Ureter (tissue), 1 donor: Measurements from ENCODE around the gene SORCS3. TPM values are rescaled to one million over a fixed set of nuclear protein-coding genes. Genes with fewer than 3 reads are reported as not detected.

ENCODE experiments used
- DNase-seq: peaks from one replicate; pipeline ENCODE4 v3.0.0-alpha.2; 2020; ENCODE audit warnings: low spot score
- total RNA-seq: library from RNA; stranded (reverse); gene quantifications from one replicate; pipeline ENCODE4 v1.2.4, GENCODE V29; 2023
- donor health status: DM: yes; HTN: yes; CAD: no.

Gene SORCS3
- total RNA-seq, 1 donor from 2014 or later, result not detected

DNA sequence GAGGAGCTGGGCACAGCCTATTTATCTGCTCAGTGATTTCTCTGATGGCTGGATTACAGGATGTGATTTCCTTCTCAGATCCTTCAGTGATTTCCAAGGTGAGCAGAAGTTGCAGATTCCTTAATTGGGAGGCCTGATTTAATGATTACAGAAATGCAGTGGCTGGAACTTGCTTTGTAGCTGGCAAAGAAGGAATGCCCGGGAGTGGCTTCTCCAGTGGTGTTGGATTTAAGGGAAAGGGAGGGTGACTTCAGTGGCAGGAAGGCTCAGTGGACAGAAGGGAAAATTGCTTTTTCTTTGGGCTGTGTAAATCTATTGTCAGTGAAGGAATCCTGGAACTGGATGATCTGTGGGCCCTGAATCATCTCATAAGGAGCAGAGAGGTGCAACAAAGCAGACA lies 5.1 kb downstream of the SORCS3 start:
- no peak for DNase-seq

DNA sequence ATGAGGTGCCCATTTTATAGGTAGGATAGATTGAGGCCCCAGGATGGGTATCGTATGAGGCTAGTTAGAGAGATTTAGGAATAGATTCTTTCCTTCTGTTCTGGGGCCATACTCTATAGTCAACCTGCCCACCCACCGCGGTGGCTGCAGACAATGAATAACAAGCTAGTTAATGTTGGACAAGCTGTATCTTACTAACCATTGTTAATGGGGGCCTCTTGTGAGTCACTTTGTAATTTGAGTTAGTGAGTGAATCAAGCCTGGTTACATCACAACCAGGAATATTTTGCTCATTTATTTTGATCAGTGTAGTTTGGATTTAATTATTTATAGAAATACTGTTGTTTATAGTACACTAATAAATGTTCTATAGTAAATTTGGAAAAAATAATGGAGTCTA lies 7.3 kb downstream of the SORCS3 start:
- DNase-seq, result no peak

GRCh38 chr10:104650072-104650471 lies 9.0 kb downstream of the SORCS3 start:
- DNase-seq, result no peak

- no peak for DNase-seq
These were observed 9.7 kb downstream of the SORCS3 start for GRCh38 chr10:104650635-104651331.

GRCh38 chr10:104657036-104657435 lies 15.9 kb downstream of the SORCS3 start:
- no peak for DNase-seq

DNA sequence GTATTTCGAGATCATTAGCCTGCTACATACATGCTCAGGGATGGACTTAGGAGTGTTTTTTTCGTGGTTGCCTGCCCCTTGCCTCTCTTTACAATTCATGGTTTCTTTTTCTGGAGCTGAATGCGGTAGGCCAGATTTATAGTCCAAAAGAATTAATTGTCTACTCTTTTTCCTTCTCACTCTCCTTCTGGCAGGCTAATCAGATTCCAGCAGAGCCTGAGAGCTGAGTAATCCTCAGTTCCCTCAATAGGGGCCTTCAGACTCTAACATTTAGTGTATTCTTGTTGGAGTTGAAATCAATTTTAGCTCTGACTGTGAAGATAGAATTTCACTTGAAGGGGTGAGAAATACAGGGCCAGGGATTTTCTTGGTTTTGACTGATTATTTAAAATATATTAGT lies 16.4 kb downstream of the SORCS3 start:
- no peak for DNase-seq

DNA sequence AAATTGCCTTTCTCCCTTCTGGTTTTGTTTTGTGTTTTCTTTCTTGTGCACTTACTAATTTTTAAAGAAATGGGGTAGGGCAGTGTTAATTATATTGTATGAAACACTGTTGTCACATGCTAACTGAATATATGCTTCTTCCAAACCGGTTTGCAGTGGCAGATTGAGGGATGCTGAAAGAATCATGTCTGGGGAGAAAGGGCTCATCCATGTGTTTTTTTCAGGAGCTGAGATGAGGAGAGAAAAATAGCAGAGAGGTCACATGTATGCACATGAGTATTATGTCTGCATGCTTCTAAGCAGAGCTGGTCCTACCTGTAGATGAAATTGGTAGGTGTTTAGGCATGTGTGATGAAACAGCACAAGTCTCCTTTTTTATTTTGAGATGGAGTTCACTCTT lies 17.0 kb downstream of the SORCS3 start:
- DNase-seq, result no peak

GRCh38 chr10:104659809-104660208 lies 18.7 kb downstream of the SORCS3 start:
- no peak for DNase-seq

- no peak for DNase-seq
These were observed 22.0 kb downstream of the SORCS3 start for GRCh38 chr10:104663076-104663475.

- DNase-seq, result no peak
These were observed 22.5 kb downstream of the SORCS3 start for GRCh38 chr10:104663563-104663962.

DNA sequence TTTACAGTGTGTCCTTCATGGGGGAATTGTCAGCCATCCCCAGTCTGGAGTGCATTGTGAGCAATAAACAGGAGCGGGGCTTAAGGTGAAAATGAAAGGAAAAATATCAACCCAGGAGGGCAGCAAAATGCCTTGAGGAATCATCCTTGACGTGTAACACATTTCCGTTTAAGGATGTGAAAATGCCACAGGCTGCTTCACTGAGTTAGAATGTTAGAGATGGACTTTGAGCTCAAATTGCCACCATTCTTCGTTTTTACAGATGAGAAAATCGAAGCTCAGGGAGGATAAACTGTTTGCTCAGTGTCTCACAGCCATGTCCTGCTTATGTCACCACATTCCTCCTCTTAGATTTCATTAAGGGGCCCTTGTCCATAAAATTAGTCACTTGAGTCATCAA lies 23.1 kb downstream of the SORCS3 start:
- DNase-seq, result no peak

DNA sequence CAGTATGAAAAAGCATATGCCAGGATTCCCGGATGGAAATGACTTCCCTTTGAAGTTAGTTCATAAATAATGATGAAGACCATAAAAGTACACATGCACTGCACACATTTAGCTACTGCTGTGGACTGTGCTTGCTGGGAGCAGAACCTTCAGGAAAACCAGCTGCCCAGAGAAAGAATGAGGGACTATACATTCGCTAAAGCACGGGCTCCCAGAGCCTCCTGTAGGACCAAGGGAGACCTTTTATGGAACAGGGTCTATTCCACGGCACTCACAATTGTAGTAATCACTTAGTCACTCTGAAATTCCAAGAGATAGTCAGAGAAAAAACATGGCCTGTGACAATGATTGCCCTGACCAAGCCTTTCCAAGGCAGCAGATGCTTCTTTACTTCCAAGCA lies 24.1 kb downstream of the SORCS3 start:
- no peak for DNase-seq

DNA sequence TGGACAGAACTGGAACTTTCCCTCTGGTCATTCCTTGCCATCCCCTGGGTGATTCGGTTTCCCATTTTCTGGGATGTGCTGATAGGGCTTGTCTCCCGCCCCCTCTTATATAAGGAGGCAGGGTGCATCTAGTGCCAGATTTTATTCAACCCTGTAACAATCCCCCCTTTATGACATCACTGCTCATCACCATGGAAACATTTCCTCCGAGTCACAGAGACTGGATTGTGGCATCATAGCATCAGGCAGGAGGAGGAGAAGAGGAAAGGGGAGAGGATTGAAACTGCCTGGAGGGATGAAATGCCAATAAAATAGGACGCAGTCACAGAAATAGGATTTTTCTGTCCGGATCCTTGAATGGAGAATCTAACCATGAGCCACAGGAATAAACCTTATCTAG lies 25.0 kb downstream of the SORCS3 start:
- no peak for DNase-seq

DNA sequence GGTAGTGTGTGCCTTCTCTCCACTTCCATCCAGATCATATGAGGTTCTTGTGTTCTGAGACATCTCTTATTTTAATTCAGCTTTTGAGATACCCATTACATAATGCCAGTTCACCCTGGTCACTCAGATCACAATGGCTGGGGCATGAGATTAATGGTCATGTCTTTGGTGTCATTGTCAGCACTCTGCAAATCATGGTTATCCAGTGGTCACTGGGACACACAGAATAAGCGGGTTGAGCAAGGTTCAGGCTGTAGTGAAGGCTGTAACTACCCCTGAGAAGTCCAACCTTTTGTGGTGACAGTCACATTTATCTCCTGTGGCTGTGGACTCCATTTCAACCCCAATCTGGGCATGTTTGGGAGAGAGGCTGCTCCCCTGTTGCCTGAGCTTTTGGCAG lies 35.8 kb downstream of the SORCS3 start:
- no peak for DNase-seq

DNA sequence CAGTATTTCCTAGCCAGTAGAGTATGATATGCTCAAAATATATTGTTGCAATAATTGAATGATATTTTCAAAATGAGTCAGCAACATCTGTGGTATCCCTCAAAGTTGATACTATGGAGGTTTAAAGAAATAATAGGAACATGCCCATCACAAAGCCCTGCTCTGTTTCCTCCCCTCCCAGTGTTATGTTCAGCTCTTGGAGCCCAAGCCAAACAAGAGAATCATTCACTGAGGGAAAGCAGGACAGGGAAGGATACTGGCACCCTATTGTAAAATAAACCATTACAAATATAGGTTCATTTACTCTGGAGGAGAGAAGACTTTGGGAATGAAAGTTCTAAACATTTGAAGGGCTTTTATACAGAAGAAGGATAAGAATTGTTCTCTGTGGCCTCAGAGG lies 37.6 kb downstream of the SORCS3 start:
- no peak for DNase-seq

DNA sequence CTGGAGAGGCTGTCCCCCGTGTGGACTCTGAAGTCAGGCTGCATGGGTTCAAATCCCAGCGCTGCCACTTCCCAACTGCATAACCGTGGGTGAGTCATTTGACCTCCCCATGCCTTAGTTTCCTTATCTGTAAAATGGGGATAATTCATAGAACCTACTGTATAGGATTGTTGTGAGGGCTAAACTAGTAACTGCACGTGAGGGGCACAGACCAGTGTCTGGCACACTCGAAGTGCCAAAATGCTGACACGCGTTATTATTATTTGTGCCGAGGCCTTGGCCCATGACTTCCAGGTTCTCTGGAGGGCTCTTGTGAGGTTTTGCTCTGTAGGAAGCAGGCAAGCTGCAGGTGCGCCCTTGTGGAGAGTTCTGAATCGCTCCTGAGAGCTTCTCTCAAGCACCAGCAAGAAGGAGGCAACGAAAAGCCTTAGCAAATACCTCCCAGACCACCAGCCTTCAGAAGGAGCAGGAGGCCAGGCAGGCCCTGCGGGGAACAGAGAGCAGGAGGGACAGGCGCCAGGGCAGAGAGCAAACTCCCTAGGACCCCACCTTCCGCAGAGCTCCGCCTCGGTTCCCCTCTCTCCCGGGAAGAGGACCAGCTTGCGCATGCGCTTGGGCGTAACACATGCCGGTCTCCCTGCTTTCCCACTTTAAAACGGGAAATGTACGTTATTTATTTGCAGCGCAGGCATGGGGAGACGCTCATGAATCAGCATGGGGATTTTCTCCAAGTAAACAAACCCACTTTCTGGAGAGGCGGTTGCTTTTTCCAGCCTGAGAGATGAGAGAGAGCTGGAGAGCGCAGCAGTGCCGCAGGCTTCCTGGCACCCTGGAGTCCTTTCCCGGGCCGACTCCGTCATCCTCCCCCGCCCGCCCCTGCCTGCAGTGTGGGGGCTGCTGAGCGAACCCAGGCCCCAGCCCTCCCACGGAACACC lies 39.6 kb downstream of the SORCS3 start:
- DNase-seq, result no peak

GRCh38 chr10:104681485-104681884 lies 40.4 kb downstream of the SORCS3 start:
- no peak for DNase-seq

- DNase-seq, result no peak
These were observed 42.5 kb downstream of the SORCS3 start for GRCh38 chr10:104683567-104683966.

DNA sequence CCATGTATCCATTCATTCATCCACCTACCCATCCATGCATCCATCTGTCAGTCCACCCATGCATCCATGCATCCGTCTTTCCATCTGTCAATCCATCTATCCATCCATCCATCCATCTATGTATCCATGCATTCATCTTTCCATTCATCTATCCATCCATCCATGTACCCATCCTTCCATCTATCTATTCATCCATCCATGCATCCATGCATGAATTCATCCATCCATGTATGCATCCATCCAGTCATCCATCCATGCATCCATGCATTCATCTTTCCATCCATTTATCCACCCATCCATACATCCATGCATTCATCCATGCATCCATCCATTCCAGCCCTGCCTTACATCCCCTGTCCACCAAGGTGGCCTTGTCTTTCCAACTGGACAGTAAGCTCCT lies 45.7 kb downstream of the SORCS3 start:
- DNase-seq, result no peak

DNA sequence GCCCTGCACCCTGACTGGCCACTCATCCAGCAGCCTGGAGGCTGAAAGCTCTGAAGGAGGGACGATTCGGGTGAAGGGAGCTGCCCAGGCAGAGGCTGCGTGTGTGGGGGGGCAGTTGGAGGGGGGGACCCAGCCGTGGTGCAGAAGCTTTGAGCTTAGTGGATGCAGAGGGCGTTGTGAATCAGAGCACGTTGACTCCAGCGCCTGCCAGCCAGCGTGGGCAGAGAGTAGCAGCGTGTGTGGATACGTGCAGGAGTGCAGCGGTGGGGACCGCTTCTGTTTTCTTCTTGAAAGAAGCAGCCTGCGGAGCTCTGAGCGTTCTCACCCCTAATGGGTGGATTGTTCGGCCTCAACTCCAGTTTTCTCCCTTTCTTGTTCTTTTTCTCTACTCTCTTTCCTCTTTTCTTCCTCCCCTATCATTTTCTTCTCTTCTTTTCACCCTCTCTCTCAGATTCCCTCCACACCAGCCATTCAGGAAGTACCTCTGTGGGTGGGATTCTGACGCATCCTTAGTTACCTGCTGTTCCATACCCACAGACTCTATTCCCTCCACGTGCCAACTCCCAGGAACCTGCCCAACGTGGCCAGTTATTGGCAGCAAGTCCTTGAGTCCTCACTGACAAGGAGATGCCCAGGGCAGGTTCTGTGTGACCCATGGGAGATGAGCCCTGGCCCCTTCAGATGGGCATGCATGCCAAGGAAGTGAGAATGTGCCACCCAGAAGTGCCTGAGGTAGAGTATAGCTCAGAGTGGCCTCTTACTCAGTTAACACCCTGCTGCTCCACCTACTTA lies 47.4 kb downstream of the SORCS3 start:
- no peak for DNase-seq

GRCh38 chr10:104689105-104689504 lies 48.0 kb downstream of the SORCS3 start:
- DNase-seq, result no peak

- no peak for DNase-seq
These were observed 48.5 kb downstream of the SORCS3 start for GRCh38 chr10:104689547-104689946.
